OCI-LY7 (cell line): Measurements from ENCODE around the gene VAT1L. TPM values are rescaled to one million over a fixed set of nuclear protein-coding genes. Genes with fewer than 3 reads are reported as not detected.

ENCODE experiments used
- BruUV-seq: library from RNA; stranded (reverse); fragments of 400-500 nt; replicated peaks from 2 replicates; lab custom pipeline; 2021; lab: Mats Ljungman, UMichigan
- CTCF ChIA-PET: fragments of 300-600 bp; sonication (Branson Sonifier 250); formaldehyde crosslinking; loops from one replicate; lab custom pipeline; 2022; ENCODE audit warnings: antibody characterized with exemption; ENCODE audit not compliant: unreplicated experiment; lab: Charles Lee
- POLR2A ChIA-PET: fragments of 300-600 bp; sonication (Branson Sonifier 250); formaldehyde crosslinking; loops from one replicate; lab custom pipeline; 2022; ENCODE audit warnings: antibody characterized with exemption; lab: Charles Lee
- DNase-seq: peaks from one replicate; pipeline ENCODE4 v3.0.0-alpha.2; 2015; ENCODE audit warnings: low spot score
- H2AFZ ChIP-seq: fragments of 200-600 bp; sonication (generic), shearing (Covaris generic); 2 replicates; pipeline ENCODE4 v1.6.1; 2014; ENCODE audit warnings: mild to moderate bottlenecking, antibody characterized with exemption, low read length, moderate library complexity
- H3K27ac ChIP-seq: fragments of 200-600 bp; sonication (generic); 2 replicates; pipeline ENCODE4 v1.5.1; 2014; ENCODE audit warnings: mixed run types, low read depth, mild to moderate bottlenecking, moderate library complexity, low read length, inconsistent platforms; ENCODE audit not compliant: poor library complexity, severe bottlenecking
- H3K36me3 ChIP-seq: fragments of 200-600 bp; sonication (generic); 2 replicates; pipeline ENCODE4 v1.6.1; 2014; ENCODE audit warnings: mild to moderate bottlenecking, antibody characterized with exemption, low read length, moderate library complexity, mixed read lengths; ENCODE audit not compliant: insufficient read depth
- H3K4me1 ChIP-seq: fragments of 200-600 bp; sonication (generic); 2 replicates; pipeline ENCODE4 v1.5.1; 2014; ENCODE audit warnings: mild to moderate bottlenecking, low read length; ENCODE audit not compliant: insufficient read depth, poor library complexity, severe bottlenecking
- H3K4me2 ChIP-seq: fragments of 200-600 bp; sonication (generic); 2 replicates; pipeline ENCODE4 v1.6.1; 2014; ENCODE audit warnings: mild to moderate bottlenecking, low read length
- H3K4me3 ChIP-seq: fragments of 200-600 bp; sonication (generic); 2 replicates; pipeline ENCODE4 v1.5.1; 2014; ENCODE audit warnings: mild to moderate bottlenecking, low read depth, low read length; ENCODE audit not compliant: poor library complexity, severe bottlenecking
- H3K79me2 ChIP-seq: fragments of 200-600 bp; sonication (generic); 2 replicates; pipeline ENCODE4 v1.6.1; 2016; ENCODE audit warnings: low read depth, mild to moderate bottlenecking, low read length, moderate library complexity, mixed read lengths; ENCODE audit not compliant: insufficient read depth
- H3K9me2 ChIP-seq: fragments of 200-600 bp; sonication (generic); 2 replicates; pipeline ENCODE4 v1.6.1; 2016; ENCODE audit warnings: mild to moderate bottlenecking, low read length, mixed read lengths; ENCODE audit not compliant: insufficient read depth
- H3K9me3 ChIP-seq: fragments of 200-600 bp; sonication (generic); 2 replicates; pipeline ENCODE4 v1.6.1; 2014; ENCODE audit warnings: mild to moderate bottlenecking, mixed run types, low read length, mixed read lengths
- H4K20me1 ChIP-seq: fragments of 200-600 bp; sonication (generic); 2 replicates; pipeline ENCODE4 v1.6.1; 2014; ENCODE audit warnings: mild to moderate bottlenecking, antibody characterized with exemption, low read length, moderate library complexity, mixed read lengths; ENCODE audit not compliant: insufficient read depth
- CTCF ChIP-seq: fragments of 200-600 bp; sonication (generic); conservative IDR thresholded peaks from 2 replicates; pipeline ENCODE4 v1.5.1; 2014; ENCODE audit warnings: mild to moderate bottlenecking, antibody characterized with exemption, low read length, moderate library complexity, mixed read lengths
- EZH2phosphoT487 ChIP-seq: fragments of 200-600 bp; sonication (generic); IDR thresholded peaks from 2 replicates; pipeline ENCODE4 v1.6.1; 2018; ENCODE audit warnings: low read depth, borderline replicate concordance, mild to moderate bottlenecking, mixed run types, antibody characterized with exemption, low read length, moderate library complexity, mixed read lengths
- intact Hi-C: fragments of 100-400 bp; cut with micrococcal nuclease; formaldehyde crosslinking; loops from one replicate; pipeline ENCODE4 v1.10.0; 2022; ENCODE audit not compliant: unreplicated experiment
- total RNA-seq, 2 experiments: library from RNA; depleted of rRNA in 1 of 2; stranded (reverse); fragments of >200 nt in 1 of 2; shearing (Covaris generic) in 1 of 2; gene quantifications; 2 replicates each; pipeline ENCODE4 v1.2.3, GENCODE V29; 2014 to 2022

The VAT1L gene
- total RNA-seq, 2 experiments from 2014 or later, result not detected

GRCh38 chr16:77961814-77962213 lies 173.4 kb downstream of the VAT1L start:
- ChIA-PET POLR2A (no interaction called here), CTCF (no interaction called here)
- TF ChIP-seq EZH2phosphoT487 (no peak), CTCF (no peak)
- Histone ChIP-seq H3K4me3 (no peak overlapping the region), H3K4me2 (no peak overlapping the region), H2AFZ (no peak overlapping the region), H3K9me3 (no peaks in the 10 kb centered on the region), H3K36me3 (no peaks in the 10 kb centered on the region), H3K27ac (no peak overlapping the region), H3K79me2 (no peaks in the 10 kb centered on the region), H4K20me1 (no peaks in the 10 kb centered on the region), H3K4me1 (no peaks in the 10 kb centered on the region), H3K9me2 (no peaks in the 10 kb centered on the region)
- intact Hi-C loops, result no loop called here
- BruUV-seq, result no TSS peak
- no peak for DNase-seq

GRCh38 chr16:77962689-77963088 lies 174.3 kb downstream of the VAT1L start:
- Histone ChIP-seq H3K4me2 (no peak overlapping the region), H3K9me2 (no peaks in the 10 kb centered on the region), H3K4me1 (no peaks in the 10 kb centered on the region), H3K4me3 (no peak overlapping the region), H3K36me3 (no peaks in the 10 kb centered on the region), H3K79me2 (no peaks in the 10 kb centered on the region), H4K20me1 (no peaks in the 10 kb centered on the region), H3K9me3 (no peaks in the 10 kb centered on the region), H3K27ac (no peak overlapping the region), H2AFZ (no peak overlapping the region)
- ChIA-PET POLR2A (no interaction called here), CTCF (no interaction called here)
- DNase-seq, result no peak
- intact Hi-C loops, result no loop called here
- BruUV-seq, result no TSS peak
- no peak for TF ChIP-seq CTCF

- POLR2A ChIA-PET, result no interaction called here
- CTCF ChIA-PET, result no interaction called here
- H3K4me1 ChIP-seq, result no peaks in the 10 kb centered on the region
- no peak for TF ChIP-seq EZH2phosphoT487
- TF ChIP-seq CTCF, result no peak
- no peaks in the 10 kb centered on the region for H4K20me1 ChIP-seq
- H3K36me3 ChIP-seq, result no peaks in the 10 kb centered on the region
- H3K4me3 ChIP-seq, result no peak overlapping the region
- H3K27ac ChIP-seq, result no peak overlapping the region
- H3K9me3 ChIP-seq, result no peaks in the 10 kb centered on the region
- intact Hi-C loops, result no loop called here
- H2AFZ ChIP-seq, result no peak overlapping the region
- no peaks in the 10 kb centered on the region for H3K9me2 ChIP-seq
- no peak overlapping the region for H3K4me2 ChIP-seq
- DNase-seq, result no peak
- no peaks in the 10 kb centered on the region for H3K79me2 ChIP-seq
- BruUV-seq, result no TSS peak
These were observed 175.1 kb downstream of the VAT1L start for GRCh38 chr16:77963185-77964044.
